ENCODE data around the gene FOXF2.

GRCh38 chr6:1367771-1368170, 21.6 kb upstream of the FOXF2 start:
- TF ChIP-seq GATA3 (IDR thresholded peaks at IDR 0.05; ENCODE audit: low read depth, low read length) (no peak), GATA2 (IDR thresholded peaks at IDR 0.05; ENCODE audit: low read depth, low read length) (no peak)

All from SH-SY5Y (cell line).